ENCODE data around the gene FNBP1.

- TF ChIP-seq CTCF (IDR thresholded peaks at IDR 0.05; ENCODE audit: low read depth, low read length, poor library complexity, severe bottlenecking) (no peak), EZH2phosphoT487 (IDR thresholded peaks at IDR 0.05; ENCODE audit: borderline replicate concordance, low read length) (no peak)
These were observed 24.7 kb downstream of the FNBP1 start for GRCh38 chr9:130018265-130018664.

All from DOHH2 (cell line).